Ascending aorta (tissue), 2 donors: ENCODE measurements around the gene ZBTB5. TPM values are rescaled to one million over a fixed set of nuclear protein-coding genes. Genes with fewer than 3 reads are reported as not detected.
A peak's percentile ranks its signal among the peaks of the same experiment; 100 is the strongest.
"Not testable (repeated sequence)": the region's sequence is repeated elsewhere in the genome, so short reads cannot be mapped to it uniquely, and the experiment has no call there.

Experiments
- DNase-seq, 2 donors: peaks; one replicate each; pipeline ENCODE4 v3.0.0-alpha.2; 2019; ENCODE audit warnings: low spot score in 2 of 2
- H3K27ac ChIP-seq, 2 donors: fragments of 200-600 bp; sonication (generic); one replicate each; pipeline ENCODE4 v1.5.1; 2016 to 2017; ENCODE audit warnings: mild to moderate bottlenecking in 1 of 2
- H3K27me3 ChIP-seq: fragments of 200-600 bp; sonication (generic); one replicate; pipeline ENCODE4 v1.5.1; 2017
- H3K36me3 ChIP-seq, 2 donors: fragments of 200-600 bp; sonication (generic); one replicate each; pipeline ENCODE4 v1.5.1; 2016
- H3K4me1 ChIP-seq, 2 donors: fragments of 200-600 bp; sonication (generic); one replicate each; pipeline ENCODE4 v1.5.1; 2016 to 2017; ENCODE audit warnings: mild to moderate bottlenecking in 1 of 2
- H3K4me3 ChIP-seq, 2 donors: fragments of 200-600 bp; sonication (generic); one replicate each; pipeline ENCODE4 v1.5.1; 2016 to 2017; ENCODE audit warnings: mild to moderate bottlenecking in 1 of 2
- H3K9me3 ChIP-seq, 2 donors: fragments of 200-600 bp; sonication (generic); one replicate each; pipeline ENCODE4 v1.5.1; 2016
- intact Hi-C: fragments of 100-400 bp; cut with DNase I; formaldehyde crosslinking; loops from one replicate; pipeline ENCODE4 v1.15.1; 2023
- total RNA-seq: library from RNA; depleted of rRNA; stranded (reverse); fragments of >200 nt; gene quantifications from one replicate; pipeline ENCODE4 v1.1.0, GENCODE V29; 2016
- TF ChIP-seq, protein P1 (sequence below), 3 experiments: fragments of 200-600 bp in 2 of 3; fragments of 450-650 bp in 1 of 3; sonication (generic) in 2 of 3; IDR thresholded peaks; one replicate each; pipeline ENCODE4 v1.5.1; 2016 to 2019; ENCODE audit warnings: antibody characterized with exemption in 3 of 3, mild to moderate bottlenecking in 1 of 3, moderate library complexity in 1 of 3

ZBTB5 gene
- total RNA-seq = 3.4 TPM

DNA sequence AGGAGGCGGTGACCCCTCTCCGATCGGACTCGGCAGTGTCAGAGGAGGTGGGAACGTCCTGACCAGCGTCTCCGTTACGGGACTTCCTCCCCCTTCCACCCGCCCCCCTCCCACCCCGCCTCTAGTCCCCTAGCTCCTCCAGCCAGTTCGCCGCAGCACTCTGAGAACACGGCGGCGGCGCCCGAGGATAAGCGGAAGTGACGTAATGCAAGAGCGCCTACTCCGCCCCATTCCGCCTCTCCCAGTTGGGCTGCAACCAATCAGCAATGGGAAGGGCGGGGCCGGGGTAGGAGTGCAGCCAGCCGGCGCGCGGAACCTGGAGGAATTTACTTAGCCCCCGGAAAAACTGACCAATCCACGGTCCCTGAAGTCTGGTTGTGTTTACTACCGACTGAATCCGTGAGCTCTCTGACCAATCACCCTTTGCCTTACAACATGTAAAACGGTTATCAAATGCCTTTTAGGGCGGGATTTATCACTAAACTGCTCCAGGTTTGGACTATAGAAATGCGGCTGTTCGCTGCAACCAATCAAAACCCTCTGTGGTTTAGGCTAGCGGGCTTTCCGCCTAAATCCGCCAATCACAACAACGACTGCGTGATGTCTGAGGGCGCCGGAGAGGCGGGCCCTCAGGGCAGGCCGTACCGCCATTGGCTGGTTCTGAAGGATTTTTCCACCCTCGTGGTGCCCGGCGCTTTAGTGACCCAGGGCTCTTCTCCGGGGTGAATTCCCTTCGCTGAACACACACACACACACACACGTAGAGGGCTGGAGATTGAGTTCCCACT is at the start of gene ZBTB5:
Gene ZBTB5 (minus strand): TSS at position 202 of the 788 bp plus-strand sequence. CDS start 22,899 bp downstream, outside the sequence.
- intact Hi-C loops = loop anchor here (1.0 to 10.0 kb wide), 6 partner anchors 20 to 981 kb away; partner anchors contain the start of genes POLR1E and ZCCHC7
- TF ChIP-seq, protein P1, sequence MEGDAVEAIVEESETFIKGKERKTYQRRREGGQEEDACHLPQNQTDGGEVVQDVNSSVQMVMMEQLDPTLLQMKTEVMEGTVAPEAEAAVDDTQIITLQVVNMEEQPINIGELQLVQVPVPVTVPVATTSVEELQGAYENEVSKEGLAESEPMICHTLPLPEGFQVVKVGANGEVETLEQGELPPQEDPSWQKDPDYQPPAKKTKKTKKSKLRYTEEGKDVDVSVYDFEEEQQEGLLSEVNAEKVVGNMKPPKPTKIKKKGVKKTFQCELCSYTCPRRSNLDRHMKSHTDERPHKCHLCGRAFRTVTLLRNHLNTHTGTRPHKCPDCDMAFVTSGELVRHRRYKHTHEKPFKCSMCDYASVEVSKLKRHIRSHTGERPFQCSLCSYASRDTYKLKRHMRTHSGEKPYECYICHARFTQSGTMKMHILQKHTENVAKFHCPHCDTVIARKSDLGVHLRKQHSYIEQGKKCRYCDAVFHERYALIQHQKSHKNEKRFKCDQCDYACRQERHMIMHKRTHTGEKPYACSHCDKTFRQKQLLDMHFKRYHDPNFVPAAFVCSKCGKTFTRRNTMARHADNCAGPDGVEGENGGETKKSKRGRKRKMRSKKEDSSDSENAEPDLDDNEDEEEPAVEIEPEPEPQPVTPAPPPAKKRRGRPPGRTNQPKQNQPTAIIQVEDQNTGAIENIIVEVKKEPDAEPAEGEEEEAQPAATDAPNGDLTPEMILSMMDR (IDR thresholded peaks at IDR 0.05) = no peak
- peak within 1 kb of the TSS; percentile 79 to 92 for H3K4me3 ChIP-seq
- H3K4me1 ChIP-seq = peaks cover 4 to 27% of the 10 kb centered on the region in 2 donors
- H3K36me3 ChIP-seq = no peaks in the 10 kb centered on the region
- H3K27me3 ChIP-seq = no peaks in the 10 kb centered on the region
- H3K9me3 ChIP-seq = no peaks in the 10 kb centered on the region
- DNase-seq = peak; percentile 98 to 100
- peak within 1 kb of the TSS; percentile 97 to 99 for H3K27ac ChIP-seq

GRCh38 chr9:37514999-37515398 is 49.7 kb upstream of the ZBTB5 start:
- TF ChIP-seq, protein P1 (IDR thresholded peaks at IDR 0.05) = no peak
- H3K4me1 ChIP-seq = no peaks in the 10 kb centered on the region
- H3K9me3 ChIP-seq = no peaks in the 10 kb centered on the region
- no peak overlapping the region for H3K4me3 ChIP-seq
- H3K27me3 ChIP-seq = no peaks in the 10 kb centered on the region
- intact Hi-C loops = no loop called here
- DNase-seq = no peak
- H3K27ac ChIP-seq = no peak overlapping the region
- peaks cover 0 to 10% of the 10 kb centered on the region in 2 donors for H3K36me3 ChIP-seq

GRCh38 chr9:37514415-37514814 is 49.2 kb upstream of the ZBTB5 start:
- intact Hi-C loops, DNase-seq, H3K27ac ChIP-seq, H3K4me1 ChIP-seq, H3K4me3 ChIP-seq, H3K9me3 ChIP-seq, H3K36me3 ChIP-seq, H3K27me3 ChIP-seq: not testable (repeated sequence)

GRCh38 chr9:37512437-37512836 is 47.2 kb upstream of the ZBTB5 start:
- TF ChIP-seq, protein P1 (IDR thresholded peaks at IDR 0.05) = no peak
- H3K27ac ChIP-seq = no peak overlapping the region
- no peak overlapping the region for H3K4me3 ChIP-seq
- DNase-seq = no peak
- no peaks in the 10 kb centered on the region for H3K27me3 ChIP-seq
- intact Hi-C loops = no loop called here
- no peaks in the 10 kb centered on the region for H3K4me1 ChIP-seq
- H3K36me3 ChIP-seq = peaks cover 2 to 15% of the 10 kb centered on the region in 2 donors
- H3K9me3 ChIP-seq = no peaks in the 10 kb centered on the region

- Histone ChIP-seq H3K36me3 (peaks cover 3 to 19% of the 10 kb centered on the region in 2 donors), H3K27ac (no peak overlapping the region), H3K9me3 (no peaks in the 10 kb centered on the region), H3K4me1 (no peaks in the 10 kb centered on the region), H3K27me3 (no peaks in the 10 kb centered on the region), H3K4me3 (no peak overlapping the region)
- TF ChIP-seq, protein P1 (IDR thresholded peaks at IDR 0.05) = peak in 2 of 3 experiments; percentile 10 to 41
- intact Hi-C loops = no loop called here
- no peak for DNase-seq
Observed at GRCh38 chr9:37511016-37512010, 46.1 kb upstream of the ZBTB5 start.

GRCh38 chr9:37510053-37510452 is 44.8 kb upstream of the ZBTB5 start:
- H3K4me3 ChIP-seq, H3K9me3 ChIP-seq, H3K4me1 ChIP-seq, H3K27me3 ChIP-seq, DNase-seq, H3K27ac ChIP-seq, intact Hi-C loops: not testable (repeated sequence)
- H3K36me3 ChIP-seq = peaks cover 3 to 17% of the 10 kb centered on the region in 2 donors
